ENCODE results near the gene NEDD9. TPM values are rescaled to one million over a fixed set of nuclear protein-coding genes. Genes with fewer than 3 reads are reported as not detected.

Gene NEDD9
- total and polyA plus RNA-seq, 10 of the 15 experiments (the other 5 are each of a cell fraction or from before 2014, with no cell fraction given), result 4.9 to 92.6 (median 14.6) TPM

GRCh38 chr6:11236076-11236750 lies 3.7 kb upstream of the NEDD9 start:
- peaks cover 10% of the 10 kb centered on the region for H3K79me2 ChIP-seq (ENCODE audit: control insufficient read depth, insufficient read depth, low read length)
- RAD21 ChIA-PET (ENCODE audit: unreplicated experiment), result interaction anchor here (0.6 to 4.4 kb wide), 10 partner anchors 11 to 260 kb away, joined by 3 to 16 read pairs (median 4); no protein-coding TSS in a partner anchor
- no peaks in the 10 kb centered on the region for H3K9me3 ChIP-seq (replicated peaks; ENCODE audit: control insufficient read depth, insufficient read depth, low read length)
- no peaks in the 10 kb centered on the region for H3K27me3 ChIP-seq (replicated peaks in 1 of 2; ENCODE audit: control insufficient read depth in 2 of 2, insufficient read depth in 2 of 2, low read length in 1 of 2)
- CTCF ChIA-PET, result interaction anchor here (0.6 kb wide), 1 partner anchor 256 kb away, joined by 3 read pairs; no protein-coding TSS in a partner anchor
- FAIRE-seq (no peak), DNase-seq (ENCODE audit: low read depth, low spot score) (peak; percentile 56), ATAC-seq (peak; percentile 64)
- no peak overlapping the region for H3K9ac ChIP-seq (ENCODE audit: control insufficient read depth, insufficient read depth, low read length)
- BruUV-seq (replicated peaks), result no TSS peak
- in situ Hi-C loops (cut with MboI), result no loop called here
- peak overlapping the region; percentile 6; the same call in 1 of the 2 replicates for H3K27ac ChIP-seq (ENCODE audit: control insufficient read depth, insufficient read depth)
- H3K4me3 ChIP-seq, result no peak overlapping the region
- H3K4me2 ChIP-seq (ENCODE audit: control insufficient read depth, insufficient read depth), result no peak overlapping the region
- H4K20me1 ChIP-seq (ENCODE audit: control insufficient read depth, insufficient read depth), result no peaks in the 10 kb centered on the region
- SMC1A ChIA-PET (ENCODE audit: uncharacterized antibody, unreplicated experiment), result interaction anchor here (0.8 to 9.0 kb wide), 18 partner anchors 9 to 224 kb away, joined by 3 to 99 read pairs (median 4); no protein-coding TSS in a partner anchor
- H3K36me3 ChIP-seq (ENCODE audit: control insufficient read depth in 2 of 2, insufficient read depth in 2 of 2, low read length in 1 of 2), result peaks cover 0 to 3% of the 10 kb centered on the region in 2 experiments; a peak in 1 of 4 replicates
- peaks cover 10% of the 10 kb centered on the region; the same call in 1 of the 2 replicates for H3K4me1 ChIP-seq (ENCODE audit: control insufficient read depth, insufficient read depth, low read length)
- intact Hi-C loops (cut with micrococcal nuclease; ENCODE audit: unreplicated experiment), result loop anchor here (1.0 kb wide), 2 partner anchors 39 to 257 kb away; no protein-coding TSS in a partner anchor
- no peak overlapping the region; the same call in 1 of the 2 replicates for H2AFZ ChIP-seq (ENCODE audit: control insufficient read depth, low read depth, low read length)
- WGBS (ENCODE audit: insufficient coverage, insufficient replicate concordance, low lambda C conversion rate, missing lambda C conversion rate), result 28% methylated on average over 6 of the region's 6 CpGs
- POLR2A ChIA-PET, result interaction anchor here (0.6 to 8.0 kb wide), 6 partner anchors 20 to 238 kb away, joined by 3 to 67 read pairs (median 4); no protein-coding TSS in a partner anchor
- no peak for TF ChIP-seq GATAD2B (conservative IDR thresholded peaks at IDR 0.05; ENCODE audit: low read depth)
- no peak for TF ChIP-seq MTA3 (IDR thresholded peaks at IDR 0.05; ENCODE audit: borderline replicate concordance, low read length)
- no peak for TF ChIP-seq NFYA (IDR thresholded peaks at IDR 0.05; ENCODE audit: borderline replicate concordance, low read depth, low read length)
- TF ChIP-seq CREB1 (IDR thresholded peaks at IDR 0.05; ENCODE audit: low read depth), result no peak
- TF ChIP-seq BHLHE40 (IDR thresholded peaks at IDR 0.05; ENCODE audit: borderline replicate concordance in 1 of 2, low read depth in 2 of 2, low read length in 1 of 2), result peak in 1 of 2 experiments; percentile 66; a peak in 2 of 4 replicates
- no peak for TF ChIP-seq SUPT20H (IDR thresholded peaks at IDR 0.05; ENCODE audit: borderline replicate concordance, control insufficient read depth, low read depth, low read length)
- TF ChIP-seq BACH1 (IDR thresholded peaks at IDR 0.05; ENCODE audit: borderline replicate concordance), result no peak
- TF ChIP-seq SMAD1 (IDR thresholded peaks at IDR 0.05; ENCODE audit: low read depth, partially characterized antibody), result no peak
- TF ChIP-seq PAX5 (IDR thresholded peaks at IDR 0.05; ENCODE audit: borderline replicate concordance, low read depth, low read length), result no peak
- no peak for TF ChIP-seq MYB (IDR thresholded peaks at IDR 0.05; ENCODE audit: borderline replicate concordance, low read depth, low read length)
- TF ChIP-seq ZZZ3 (IDR thresholded peaks at IDR 0.05; ENCODE audit: control insufficient read depth, insufficient read length, low read depth), result no peak
- TF ChIP-seq IKZF2 (IDR thresholded peaks at IDR 0.05), result 0 out of 4 replicates have a peak, but pooled peaks of 1 of the 2 experiments have one; percentile 33
- TF ChIP-seq FOXK2 (IDR thresholded peaks at IDR 0.05), result no peak
- TF ChIP-seq GABPA (IDR thresholded peaks at IDR 0.05; ENCODE audit: low read depth), result no peak
- TF ChIP-seq ZNF384 (IDR thresholded peaks at IDR 0.05; ENCODE audit: borderline replicate concordance, low read depth, low read length), result no peak
- TF ChIP-seq ASH2L (IDR thresholded peaks at IDR 0.05; ENCODE audit: borderline replicate concordance, low read depth), result no peak
- peak; percentile 17; the same call in 1 of the 2 replicates for TF ChIP-seq POLR2AphosphoS5 (IDR thresholded peaks at IDR 0.05; ENCODE audit: low read length)
- TF ChIP-seq MXI1 (IDR thresholded peaks at IDR 0.05; ENCODE audit: low read depth, low read length), result no peak
- TF ChIP-seq BCL11A (IDR thresholded peaks at IDR 0.05; ENCODE audit: low read depth, low read length), result no peak
- TF ChIP-seq IRF5 (IDR thresholded peaks at IDR 0.05; ENCODE audit: borderline replicate concordance), result no peak
- TF ChIP-seq ATF7 (IDR thresholded peaks at IDR 0.05; ENCODE audit: low read depth), result 0 out of 2 replicates have a peak, but pooled peaks have one; percentile 20
- no peak for TF ChIP-seq STAT3 (IDR thresholded peaks at IDR 0.05; ENCODE audit: low read depth, low read length)
- no peak for TF ChIP-seq NFIC (IDR thresholded peaks at IDR 0.05; ENCODE audit: low read depth, low read length)
- no peak for TF ChIP-seq RBBP5 (conservative IDR thresholded peaks at IDR 0.05)
- TF ChIP-seq FOS (IDR thresholded peaks at IDR 0.05; ENCODE audit: borderline replicate concordance, extremely low read depth, insufficient read length), result no peak

Data from GM12878 (cell line).